ENCODE measurements around the gene TRMT11. TPM values are rescaled to one million over a fixed set of nuclear protein-coding genes. Genes with fewer than 3 reads are reported as not detected.

The TRMT11 gene
- total and polyA plus RNA-seq, 2 of the 13 experiments (the other 11 are each of a cell fraction or from before 2014, with no cell fraction given): 42.2 to 81.9 TPM

GRCh38 chr6:125942672-125943527 lies 43.4 kb upstream of the TRMT11 start (continued):
- TF ChIP-seq SP4 (CRISPR knock-in tag; IDR thresholded peaks at IDR 0.05): no peak
- TF ChIP-seq AHR (CRISPR knock-in tag; IDR thresholded peaks at IDR 0.05): no peak
- TF ChIP-seq PTBP1 (IDR thresholded peaks at IDR 0.05; ENCODE audit: low read depth, low read length, poor library complexity, severe bottlenecking): no peak
- TF ChIP-seq SMAD1 (CRISPR knock-in tag; IDR thresholded peaks at IDR 0.05; ENCODE audit: borderline replicate concordance, low read depth): no peak
- no peak for TF ChIP-seq REXO4 (CRISPR knock-in tag; IDR thresholded peaks at IDR 0.05; ENCODE audit: borderline replicate concordance)
- no peak for TF ChIP-seq MXI1 (IDR thresholded peaks at IDR 0.05; ENCODE audit: borderline replicate concordance, low read depth, low read length)
- TF ChIP-seq RCOR2 (CRISPR knock-in tag; IDR thresholded peaks at IDR 0.05): no peak
- TF ChIP-seq TCF12 (IDR thresholded peaks at IDR 0.05): no peak
- no peak for TF ChIP-seq TCF12 (CRISPR knock-in tag; IDR thresholded peaks at IDR 0.05)
- no peak for TF ChIP-seq SOX5 (CRISPR knock-in tag; IDR thresholded peaks at IDR 0.05; ENCODE audit: borderline replicate concordance)
- TF ChIP-seq ZBTB38 (CRISPR knock-in tag; IDR thresholded peaks at IDR 0.05): peak; percentile 78
- no peak for TF ChIP-seq ZNF382 (CRISPR knock-in tag; IDR thresholded peaks at IDR 0.05; ENCODE audit: borderline replicate concordance)
- TF ChIP-seq ZFP1 (CRISPR knock-in tag; IDR thresholded peaks at IDR 0.05): no peak
- no peak for TF ChIP-seq ZNF775 (CRISPR knock-in tag; IDR thresholded peaks at IDR 0.05; ENCODE audit: borderline replicate concordance)
- TF ChIP-seq PHF21A (CRISPR knock-in tag; IDR thresholded peaks at IDR 0.05): 0 out of 2 replicates have a peak, but pooled peaks have one; percentile 12
- TF ChIP-seq ZMYM3 (CRISPR knock-in tag; IDR thresholded peaks at IDR 0.05): 0 out of 2 replicates have a peak, but pooled peaks have one; percentile 33
- TF ChIP-seq SRSF4 (IDR thresholded peaks at IDR 0.05; ENCODE audit: low read depth, low read length, poor library complexity, severe bottlenecking): no peak
- TF ChIP-seq IKZF1 (IDR thresholded peaks at IDR 0.05): no peak
- no peak for TF ChIP-seq ZNF253 (CRISPR knock-in tag; IDR thresholded peaks at IDR 0.05; ENCODE audit: borderline replicate concordance)
- peak; percentile 52; the same call in 1 of the 2 replicates for TF ChIP-seq ZSCAN29 (CRISPR knock-in tag; conservative IDR thresholded peaks at IDR 0.05)
- TF ChIP-seq, protein P1, sequence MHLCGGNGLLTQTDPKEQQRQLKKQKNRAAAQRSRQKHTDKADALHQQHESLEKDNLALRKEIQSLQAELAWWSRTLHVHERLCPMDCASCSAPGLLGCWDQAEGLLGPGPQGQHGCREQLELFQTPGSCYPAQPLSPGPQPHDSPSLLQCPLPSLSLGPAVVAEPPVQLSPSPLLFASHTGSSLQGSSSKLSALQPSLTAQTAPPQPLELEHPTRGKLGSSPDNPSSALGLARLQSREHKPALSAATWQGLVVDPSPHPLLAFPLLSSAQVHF (CRISPR knock-in tag; IDR thresholded peaks at IDR 0.05): no peak
- TF ChIP-seq SP140L (CRISPR knock-in tag; IDR thresholded peaks at IDR 0.05; ENCODE audit: borderline replicate concordance): no peak
- peak; percentile 42; the same call in 1 of the 2 replicates for TF ChIP-seq PAXIP1 (CRISPR knock-in tag; conservative IDR thresholded peaks at IDR 0.05)
- no peak for TF ChIP-seq ZNF335 (CRISPR knock-in tag; IDR thresholded peaks at IDR 0.05)
- peak; percentile 43; the same call in 1 of the 2 replicates for TF ChIP-seq FOSL1 (CRISPR knock-in tag; IDR thresholded peaks at IDR 0.05; ENCODE audit: borderline replicate concordance)
- no peak for TF ChIP-seq HOXA3 (CRISPR knock-in tag; IDR thresholded peaks at IDR 0.05)
- TF ChIP-seq, protein P2, sequence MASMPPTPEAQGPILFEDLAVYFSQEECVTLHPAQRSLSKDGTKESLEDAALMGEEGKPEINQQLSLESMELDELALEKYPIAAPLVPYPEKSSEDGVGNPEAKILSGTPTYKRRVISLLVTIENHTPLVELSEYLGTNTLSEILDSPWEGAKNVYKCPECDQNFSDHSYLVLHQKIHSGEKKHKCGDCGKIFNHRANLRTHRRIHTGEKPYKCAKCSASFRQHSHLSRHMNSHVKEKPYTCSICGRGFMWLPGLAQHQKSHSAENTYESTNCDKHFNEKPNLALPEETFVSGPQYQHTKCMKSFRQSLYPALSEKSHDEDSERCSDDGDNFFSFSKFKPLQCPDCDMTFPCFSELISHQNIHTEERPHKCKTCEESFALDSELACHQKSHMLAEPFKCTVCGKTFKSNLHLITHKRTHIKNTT (CRISPR knock-in tag; IDR thresholded peaks at IDR 0.05): no peak

Measured in HepG2 (cell line).